Activated CD8-positive, alpha-beta memory T cell treated with anti-CD3 and anti-CD28 coated beads for 36 hours (primary cell): ENCODE measurements around the gene EPB41L1. TPM values are rescaled to one million over a fixed set of nuclear protein-coding genes. Genes with fewer than 3 reads are reported as not detected.

Experiments
- CTCF ChIA-PET: fragments of 350-600 bp; sonication (Branson Sonifier 250); formaldehyde crosslinking; loops from one replicate; lab custom pipeline; 2021; ENCODE audit warnings: antibody characterized with exemption; lab: Charles Lee
- POLR2A ChIA-PET: fragments of 350-600 bp; sonication (Branson Sonifier 250); formaldehyde crosslinking; loops from one replicate; lab custom pipeline; 2021; ENCODE audit warnings: antibody characterized with exemption; lab: Charles Lee
- total RNA-seq, 2 experiments: library from RNA; stranded (reverse); gene quantifications; one replicate each; pipeline ENCODE4 v1.2.3, GENCODE V29; 2021

Gene EPB41L1
- total RNA-seq, 2 experiments from 2014 or later = 0.13 to 0.55 TPM

GRCh38 chr20:36266189-36266588 lies 111.6 kb downstream of the EPB41L1 start:
- POLR2A ChIA-PET = no interaction called here
- CTCF ChIA-PET = no interaction called here

DNA sequence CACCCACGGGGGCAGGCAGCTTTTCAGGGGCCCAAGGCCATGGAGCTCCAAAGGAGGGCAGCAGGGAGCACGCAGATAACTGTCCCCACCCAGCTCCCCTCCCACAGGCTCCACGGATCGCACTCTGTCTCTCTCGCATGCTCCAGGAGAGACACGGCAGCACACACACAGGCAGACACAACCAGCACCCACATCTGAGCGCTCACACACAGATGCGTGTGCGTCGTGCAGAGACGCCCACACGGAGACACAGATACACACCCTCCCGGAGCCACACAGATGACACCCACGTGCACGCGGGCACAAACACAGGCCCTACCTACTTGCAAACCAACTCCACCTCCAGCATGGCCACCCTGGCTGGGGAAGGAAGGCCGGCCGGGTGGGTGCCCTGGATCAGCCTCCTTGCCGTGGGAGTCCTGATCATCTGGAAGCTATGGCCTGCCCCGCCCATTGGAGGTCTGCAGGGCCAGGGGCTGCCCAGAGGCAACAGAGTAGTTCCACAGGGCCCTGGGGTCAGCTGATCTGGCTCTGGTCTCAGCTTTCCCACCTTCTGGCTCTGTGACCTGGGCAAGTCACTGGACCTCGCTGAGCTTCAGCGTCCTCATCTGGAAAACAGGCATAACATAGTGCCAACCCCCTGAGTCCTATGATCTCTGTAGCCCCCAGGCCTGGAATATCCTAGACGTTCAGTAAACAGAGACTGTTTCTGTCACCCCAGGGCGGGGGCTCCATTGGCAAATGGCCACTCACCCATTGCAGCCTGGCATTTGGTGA lies 113.3 kb downstream of the EPB41L1 start:
- CTCF ChIA-PET = no interaction called here

DNA sequence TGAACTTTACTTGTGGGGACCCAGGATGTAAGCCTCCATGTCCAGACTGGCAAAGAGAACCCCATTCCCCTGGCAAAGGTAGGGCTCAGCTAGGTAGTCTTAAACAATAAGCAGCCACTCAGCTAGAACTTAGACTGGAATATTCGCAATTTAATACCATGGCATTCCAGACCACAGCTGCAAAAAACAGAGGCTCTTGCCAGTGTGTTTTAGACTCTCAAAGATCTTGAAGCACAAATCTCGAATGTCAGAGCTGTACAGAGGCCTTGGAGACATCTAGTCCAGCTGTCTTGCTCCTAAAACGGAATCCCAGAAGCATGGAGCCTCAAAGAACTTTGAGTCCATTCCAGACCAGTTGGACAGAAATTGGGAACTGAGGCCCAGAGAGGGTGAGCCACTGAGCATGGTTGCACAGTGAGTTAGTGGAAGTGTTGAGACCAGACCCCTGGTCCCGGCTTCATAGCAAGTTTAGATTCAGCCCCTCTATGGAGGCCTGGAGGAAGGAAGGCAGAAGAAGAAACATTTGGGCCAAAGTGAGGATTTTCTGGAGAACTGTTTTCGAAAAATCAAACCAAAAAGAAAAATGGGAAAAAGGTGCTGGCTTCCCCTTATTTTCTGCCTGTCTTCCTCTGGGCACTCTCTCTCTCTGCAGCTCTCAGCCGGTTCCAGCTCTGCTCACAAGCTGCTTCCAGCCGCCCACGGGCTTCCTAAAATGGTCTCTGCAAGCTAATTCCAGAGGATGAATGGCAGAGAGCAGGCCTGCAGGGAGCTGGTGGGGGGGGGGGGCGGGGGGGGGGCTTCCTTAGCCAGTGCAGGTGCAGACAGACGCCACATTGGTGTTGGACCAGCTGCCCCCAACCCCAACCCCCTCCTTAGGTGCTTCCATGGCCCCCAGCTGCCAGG lies 114.2 kb downstream of the EPB41L1 start:
- ChIA-PET CTCF (no interaction called here), POLR2A (no interaction called here)

More for the DNA sequence above, 113.3 kb downstream of the EPB41L1 start:
- POLR2A ChIA-PET = no interaction called here

- ChIA-PET POLR2A (no interaction called here), CTCF (no interaction called here)
Measured at GRCh38 chr20:36269507-36269906, 115.0 kb downstream of the EPB41L1 start.

GRCh38 chr20:36270744-36271638 lies 116.5 kb downstream of the EPB41L1 start:
- CTCF ChIA-PET = no interaction called here
- POLR2A ChIA-PET = no interaction called here

DNA sequence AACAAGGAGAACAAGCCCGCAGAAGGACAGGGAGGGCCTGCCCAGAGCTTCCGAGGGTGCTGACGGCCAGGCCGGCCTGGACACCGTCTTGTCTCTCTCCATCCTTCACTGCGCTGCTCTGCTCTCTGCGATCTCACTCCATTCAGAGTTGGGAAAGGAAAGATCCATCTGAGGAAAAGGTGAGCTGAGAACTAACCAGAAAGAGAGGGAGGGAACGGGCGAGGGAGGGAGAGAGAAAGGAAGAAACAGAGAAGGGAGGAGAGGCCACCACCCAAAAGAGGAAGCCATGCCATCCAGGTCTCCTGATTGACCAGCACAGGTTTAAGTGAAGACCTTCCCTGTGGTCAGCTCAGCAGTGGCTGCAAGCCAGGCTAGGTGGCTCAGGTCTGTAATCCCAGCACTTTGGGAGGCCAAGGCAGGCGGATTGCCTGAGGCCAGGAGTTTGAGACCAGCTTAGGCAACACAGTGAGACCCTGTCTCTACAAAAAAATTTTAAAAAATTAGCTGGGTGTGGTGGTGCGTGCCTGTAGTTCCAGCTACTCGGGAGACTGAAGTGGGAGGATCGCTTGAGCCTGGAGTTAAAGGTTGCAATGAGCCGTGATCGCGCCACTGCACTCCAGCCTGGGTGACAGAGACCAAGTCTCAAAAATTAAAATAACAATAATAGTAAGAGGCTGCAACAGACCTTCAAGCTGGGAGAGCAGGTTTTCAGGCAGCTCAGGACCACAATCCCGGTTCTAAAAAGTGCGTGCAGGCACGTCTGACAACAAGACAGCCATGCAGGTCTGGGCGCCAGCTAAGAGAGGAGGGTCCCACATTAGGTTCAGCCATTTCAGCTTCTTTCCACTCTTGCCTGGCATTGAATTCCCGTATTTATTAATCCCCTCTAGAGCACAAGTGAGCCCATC lies 117.4 kb downstream of the EPB41L1 start:
- ChIA-PET POLR2A (no interaction called here), CTCF (no interaction called here)

DNA sequence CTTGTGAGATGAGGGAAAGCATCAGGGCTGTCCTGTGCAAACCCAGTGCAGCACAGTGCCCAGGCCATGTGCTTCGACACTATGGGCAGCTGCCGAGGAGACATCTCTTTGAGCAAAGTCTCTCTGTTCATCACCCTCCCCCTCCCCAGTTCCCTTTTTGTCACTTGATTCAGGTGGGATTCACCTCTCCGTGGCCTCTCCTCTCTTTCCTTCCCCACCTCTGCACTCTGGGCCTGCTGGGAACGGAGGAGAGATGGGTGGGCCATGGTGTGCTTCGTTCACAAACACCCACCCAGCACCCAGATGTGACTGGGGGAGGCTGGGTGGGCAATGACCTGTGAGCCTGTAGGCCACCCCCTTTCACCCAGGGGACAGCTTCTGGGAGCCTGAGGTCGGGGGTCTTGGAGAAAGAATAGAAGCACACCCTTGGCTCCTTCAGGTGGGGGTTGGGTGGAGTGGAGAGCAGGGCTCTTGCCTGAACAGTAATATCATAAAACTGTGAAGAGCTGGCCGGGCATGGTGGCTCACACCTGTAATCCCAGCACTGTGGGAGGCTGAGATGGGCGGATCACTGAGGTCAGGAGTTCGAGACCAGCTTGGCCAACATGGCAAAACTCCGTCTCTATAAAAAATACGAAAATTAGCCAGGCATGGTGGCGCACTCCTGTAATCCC lies 118.1 kb downstream of the EPB41L1 start:
- ChIA-PET CTCF (interaction anchor here (1.3 to 1.6 kb wide), 2 partner anchors 167 to 275 kb away, joined by 5 to 7 read pairs; no protein-coding TSS in a partner anchor), POLR2A (no interaction called here)

DNA sequence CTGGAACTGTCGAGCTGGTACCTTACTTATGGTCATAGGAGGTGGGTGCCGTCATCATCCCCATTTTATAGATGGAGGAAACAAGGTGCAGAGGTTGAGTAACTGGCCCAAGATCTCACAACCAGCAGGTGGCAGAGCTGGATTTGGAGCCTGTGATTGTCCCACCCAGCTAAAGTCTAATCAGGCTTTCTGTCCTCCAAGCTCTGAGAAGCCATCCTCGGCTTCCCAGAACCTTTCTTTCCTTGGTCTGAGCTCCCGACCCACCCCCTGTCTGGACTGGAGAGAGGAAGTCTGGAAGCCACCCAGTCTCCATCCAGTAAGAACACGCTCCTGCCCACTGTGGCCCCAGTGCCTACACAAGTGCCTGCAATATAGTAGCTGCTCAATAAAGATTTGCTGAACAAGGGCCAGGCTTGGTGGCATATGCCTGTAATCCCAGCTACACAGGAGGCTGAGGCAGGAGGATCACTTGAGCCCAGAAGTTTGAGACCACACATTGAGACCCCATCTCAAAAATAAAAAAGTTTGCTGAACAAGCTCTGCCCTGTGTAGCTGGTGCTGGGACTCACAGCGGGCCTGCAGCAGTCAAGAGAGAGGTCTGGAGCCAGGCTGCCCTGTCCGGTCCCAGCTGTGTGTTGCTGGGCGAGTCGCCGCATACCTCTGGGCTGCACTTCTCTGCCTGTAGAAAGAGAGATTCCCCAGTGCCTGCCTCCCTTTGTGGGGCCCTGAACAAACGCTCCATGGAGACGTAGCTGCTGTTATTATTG lies 119.1 kb downstream of the EPB41L1 start:
- POLR2A ChIA-PET = no interaction called here
- CTCF ChIA-PET = interaction anchor here (1.1 to 1.6 kb wide), 3 partner anchors 74 to 274 kb away, joined by 3 to 7 read pairs (median 5); no protein-coding TSS in a partner anchor

GRCh38 chr20:36274181-36274841 lies 119.8 kb downstream of the EPB41L1 start:
- ChIA-PET POLR2A (no interaction called here), CTCF (interaction anchor here (1.1 to 1.6 kb wide), 3 partner anchors 75 to 273 kb away, joined by 3 to 7 read pairs (median 5); no protein-coding TSS in a partner anchor)

DNA sequence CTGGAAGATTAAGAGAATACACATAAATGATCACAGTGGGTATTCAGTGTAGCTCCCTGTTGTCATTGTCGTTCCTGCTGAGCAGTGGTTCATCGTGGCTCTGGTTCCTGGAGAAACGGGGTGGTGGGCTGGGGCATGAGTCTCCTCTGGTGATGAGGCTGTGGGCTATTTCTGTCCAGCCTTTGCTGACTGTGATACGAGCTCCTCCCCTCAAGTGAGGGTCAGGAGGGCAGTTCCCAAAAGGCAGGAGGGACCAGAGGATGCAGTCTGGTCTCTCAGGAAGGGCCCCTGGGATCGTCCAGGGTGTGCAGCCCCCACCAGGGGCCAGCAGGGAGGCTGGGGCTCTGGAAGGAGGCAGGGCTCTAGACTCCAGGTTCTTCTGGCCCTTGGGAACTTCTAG lies 120.5 kb downstream of the EPB41L1 start:
- POLR2A ChIA-PET = no interaction called here
- CTCF ChIA-PET = no interaction called here

DNA sequence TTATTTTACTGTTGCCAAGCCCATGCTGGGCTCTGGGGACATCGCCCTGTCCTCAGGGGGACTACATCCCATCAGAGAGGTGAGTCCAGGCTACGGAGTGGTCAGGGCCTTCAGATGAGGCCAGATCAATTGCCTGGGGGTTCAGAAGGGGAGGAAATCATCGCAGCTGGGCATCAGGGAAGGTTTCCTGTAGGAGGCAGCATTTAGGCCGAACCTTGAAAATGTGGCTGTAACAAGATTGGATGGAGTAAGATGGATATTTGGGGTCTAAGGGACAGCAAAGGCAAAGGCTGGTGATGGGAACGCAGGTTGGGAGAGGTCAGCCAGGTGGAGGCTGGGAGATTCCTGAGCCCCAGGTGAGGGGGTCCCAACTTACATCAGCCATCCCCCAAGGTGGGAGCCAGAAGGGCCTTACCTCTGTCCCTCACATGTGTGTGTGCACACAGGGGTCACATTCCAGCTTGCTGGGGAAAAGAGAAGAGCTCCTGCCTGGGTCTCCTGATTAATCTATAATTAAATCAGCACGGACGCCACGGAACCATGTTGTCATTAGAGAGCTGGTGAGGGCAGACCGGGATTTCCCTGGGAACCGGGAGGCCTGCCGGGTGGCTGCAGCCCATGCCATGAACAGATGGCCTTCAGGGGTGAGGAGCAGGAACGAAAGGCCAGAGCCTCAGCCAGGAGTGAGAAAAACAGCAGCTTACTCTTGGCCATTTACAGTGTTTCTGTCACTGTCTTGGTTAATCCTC lies 121.1 kb downstream of the EPB41L1 start:
- ChIA-PET CTCF (interaction anchor here (1.0 kb wide), 1 partner anchor 73 kb away, joined by 4 read pairs; no protein-coding TSS in a partner anchor), POLR2A (no interaction called here)

DNA sequence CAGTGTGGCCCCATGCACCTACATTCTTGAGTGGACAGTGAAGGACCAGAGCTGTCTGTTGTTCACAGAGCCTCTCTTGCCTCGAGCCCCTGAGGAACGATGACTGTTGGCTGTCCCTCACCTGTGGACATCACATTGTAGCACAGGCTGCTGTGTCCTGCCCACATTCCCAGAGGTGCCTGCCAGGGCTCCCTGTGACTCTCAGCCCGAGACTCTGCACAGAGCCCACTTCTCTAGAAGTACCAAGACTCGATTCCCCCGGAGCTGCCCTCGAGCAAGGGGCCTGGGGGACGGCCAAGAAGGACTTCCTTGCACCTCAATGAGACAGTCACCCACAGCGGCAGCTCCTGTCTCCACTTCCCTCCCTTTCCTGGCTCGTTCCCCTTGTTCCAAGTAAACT lies 123.0 kb downstream of the EPB41L1 start:
- ChIA-PET CTCF (no interaction called here), POLR2A (no interaction called here)

GRCh38 chr20:36279362-36279761 lies 124.8 kb downstream of the EPB41L1 start:
- ChIA-PET POLR2A (no interaction called here), CTCF (interaction anchor here (0.7 kb wide), 1 partner anchor 579 kb away, joined by 3 read pairs; no protein-coding TSS in a partner anchor)

- POLR2A ChIA-PET = no interaction called here
- CTCF ChIA-PET = no interaction called here
Measured at GRCh38 chr20:36279776-36280175, 125.2 kb downstream of the EPB41L1 start.

DNA sequence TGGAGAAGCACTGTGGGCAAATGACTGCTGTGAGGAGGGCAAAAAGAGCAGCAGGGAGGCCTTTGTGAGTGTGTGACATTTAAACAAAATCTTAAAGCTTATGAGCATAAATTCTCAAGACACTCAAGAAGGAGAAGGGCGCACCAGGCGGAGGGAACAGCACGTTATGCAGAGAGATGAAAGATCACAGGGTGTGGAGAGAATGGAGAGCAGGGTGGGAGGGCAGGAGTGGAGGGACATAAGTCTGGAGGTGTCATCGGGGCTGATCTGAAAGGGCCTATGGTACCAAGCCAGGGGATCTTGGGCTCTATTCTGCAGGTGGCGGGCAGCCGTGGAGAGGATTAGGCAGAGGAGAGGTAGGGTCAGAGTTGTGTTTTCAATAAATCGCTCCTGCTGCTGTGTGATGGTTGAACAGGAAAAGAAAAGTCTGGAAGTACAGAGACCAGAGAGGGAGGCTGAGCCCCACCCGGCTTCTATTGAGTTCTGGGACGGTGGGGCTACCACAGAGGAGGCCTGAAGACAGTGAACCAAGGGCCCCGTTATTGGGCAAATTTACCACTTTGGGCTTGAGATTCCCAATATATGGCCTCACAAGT lies 127.3 kb downstream of the EPB41L1 start:
- POLR2A ChIA-PET = no interaction called here
- CTCF ChIA-PET = no interaction called here
